Kidney (tissue), 14 donors: Measurements from ENCODE around the gene LENG9. TPM values are rescaled to one million over a fixed set of nuclear protein-coding genes. Genes with fewer than 3 reads are reported as not detected.

Experiments used
- DNase-seq, 5 donors: peaks; one replicate each; pipeline ENCODE4 v3.0.0-alpha.2; 2013 to 2020
- FAIRE-seq: peaks from 2 replicates; lab custom pipeline; 2012; peaks lifted over from hg19 to GRCh38; lab: Jason Lieb, UNC
- H3K27ac ChIP-seq, 2 donors: one replicate each; pipeline ENCODE4 v1.7.0; 2013; ENCODE audit warnings: low read depth in 2 of 2, low read length in 2 of 2, inconsistent platforms in 1 of 2
- H3K27me3 ChIP-seq: one replicate; pipeline ENCODE4 v1.7.1; 2013; ENCODE audit warnings: low read length, inconsistent platforms; ENCODE audit not compliant: control insufficient read depth, insufficient read depth
- H3K36me3 ChIP-seq, 3 donors: one replicate each; pipeline versions ENCODE4 v1.7.0 to v1.7.1; 2013; ENCODE audit warnings: low read length in 3 of 3, control low read depth in 1 of 3, inconsistent platforms in 1 of 3; ENCODE audit not compliant: insufficient read depth in 3 of 3, control insufficient read depth in 2 of 3
- H3K4me1 ChIP-seq, 3 donors: one replicate each; pipeline versions ENCODE4 v1.7.0 to v1.7.1; 2013; ENCODE audit warnings: low read length in 3 of 3, inconsistent platforms in 1 of 3, low read depth in 1 of 3; ENCODE audit not compliant: control insufficient read depth in 2 of 3, insufficient read depth in 2 of 3
- H3K4me3 ChIP-seq, 3 donors: one replicate each; pipeline versions ENCODE4 v1.7.0 to v1.8.1; 2013; ENCODE audit warnings: low read length in 3 of 3, control low read depth in 1 of 3, inconsistent platforms in 1 of 3
- H3K9ac ChIP-seq, 3 donors: one replicate each; pipeline versions ENCODE4 v1.7.0 to v1.7.1; 2013; ENCODE audit warnings: low read length in 3 of 3, control low read depth in 1 of 3, inconsistent platforms in 1 of 3
- H3K9me3 ChIP-seq, 3 donors: one replicate each; pipeline versions ENCODE4 v1.7.0 to v1.7.1; 2013; ENCODE audit warnings: low read length in 3 of 3, control low read depth in 1 of 3, inconsistent platforms in 1 of 3; ENCODE audit not compliant: control insufficient read depth in 2 of 3, insufficient read depth in 1 of 3
- intact Hi-C: fragments of 100-400 bp; cut with DNase I; formaldehyde crosslinking; loops from one replicate; pipeline ENCODE4 v1.11.1; 2022
- polyA plus RNA-seq: library from polyadenylated mRNA; stranded (reverse); fragments of 350-450 nt; fragmentation: Illumina TruSeq; extraction: RNeasy Lipid Tissue Mini Kit (QIAGEN cat#74804); gene quantifications from one replicate; pipeline ENCODE4 v1.2.3, GENCODE V29; 2014; ENCODE audit warnings: low read depth, low replicate concordance; ENCODE audit not compliant: insufficient read depth
- total RNA-seq: library from RNA; stranded (reverse); fragmentation: NEBNext Ultra II Directional; extraction: Animal tissue kit (Norgen Biotek cat#: 25700); gene quantifications from one replicate; pipeline ENCODE4 v1.2.1, GENCODE V29; 2021
- TF ChIP-seq, protein P1 (sequence below): IDR thresholded peaks from 3 replicates; pipeline ENCODE4 v1.5.1; 2012; ENCODE audit warnings: mild to moderate bottlenecking, moderate library complexity, borderline replicate concordance; ENCODE audit not compliant: insufficient read depth; ENCODE audit errors: extremely low read depth
- donor health status: control.
- donor health status: control.
- donor health status: control.
- donor health status: control.
- donor health status: control.
- donor health status: DM: yes; HTN: yes; CAD: no.
- donor health status: Normal renal cell carcinoma (clear cell type).

LENG9 gene
- total and polyA plus RNA-seq, 2 donors from 2014 or later, result 2.0 to 6.8 TPM

DNA sequence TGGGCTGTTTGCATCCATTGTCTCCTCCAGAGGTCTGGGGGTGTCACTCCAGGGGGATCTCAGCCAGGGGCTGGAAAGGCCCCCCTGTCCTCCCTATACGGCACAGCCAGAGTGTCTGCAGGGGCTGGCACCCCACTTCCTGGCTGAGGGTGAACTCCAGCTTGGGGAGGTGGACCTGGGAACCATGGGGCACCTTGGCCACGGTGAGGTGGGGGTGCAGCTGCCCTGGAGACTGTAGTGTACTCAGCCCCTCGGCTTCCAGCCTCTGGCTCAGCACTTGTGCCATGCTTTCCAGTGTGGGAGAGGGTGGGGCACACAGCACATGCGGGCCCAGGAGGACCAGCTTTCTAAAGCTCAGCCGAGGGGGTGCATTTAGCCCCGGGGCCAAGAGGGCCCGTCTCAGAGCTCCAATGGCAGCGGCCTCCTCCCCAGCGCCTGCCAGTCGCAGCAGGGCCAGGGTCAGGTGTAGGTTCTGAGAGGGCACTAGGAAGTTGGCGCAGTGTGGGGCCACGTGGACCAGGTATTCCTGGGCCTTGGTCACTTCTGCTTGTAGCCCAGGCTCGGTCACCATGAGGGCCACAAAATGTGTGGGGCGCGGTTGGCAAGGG is 1.4 kb downstream of the LENG9 start:
- intact Hi-C loops, result no loop called here
- H3K27ac ChIP-seq, result peak overlapping the region; percentile 90 to 97
- H3K4me1 ChIP-seq, result peaks cover 0 to 10% (median 5%) of the 10 kb centered on the region in 3 donors
- no peak for FAIRE-seq
- no peak overlapping the region for H3K9ac ChIP-seq
- H3K27me3 ChIP-seq, result no peaks in the 10 kb centered on the region
- H3K9me3 ChIP-seq, result no peaks in the 10 kb centered on the region
- DNase-seq, result peak in 2 of 5 donors; percentile 24 to 76
- H3K4me3 ChIP-seq, result peak overlapping the region in 1 of 3 donors; percentile 53
- peaks cover 2 to 31% (median 25%) of the 10 kb centered on the region in 3 donors for H3K36me3 ChIP-seq
- TF ChIP-seq, protein P1, sequence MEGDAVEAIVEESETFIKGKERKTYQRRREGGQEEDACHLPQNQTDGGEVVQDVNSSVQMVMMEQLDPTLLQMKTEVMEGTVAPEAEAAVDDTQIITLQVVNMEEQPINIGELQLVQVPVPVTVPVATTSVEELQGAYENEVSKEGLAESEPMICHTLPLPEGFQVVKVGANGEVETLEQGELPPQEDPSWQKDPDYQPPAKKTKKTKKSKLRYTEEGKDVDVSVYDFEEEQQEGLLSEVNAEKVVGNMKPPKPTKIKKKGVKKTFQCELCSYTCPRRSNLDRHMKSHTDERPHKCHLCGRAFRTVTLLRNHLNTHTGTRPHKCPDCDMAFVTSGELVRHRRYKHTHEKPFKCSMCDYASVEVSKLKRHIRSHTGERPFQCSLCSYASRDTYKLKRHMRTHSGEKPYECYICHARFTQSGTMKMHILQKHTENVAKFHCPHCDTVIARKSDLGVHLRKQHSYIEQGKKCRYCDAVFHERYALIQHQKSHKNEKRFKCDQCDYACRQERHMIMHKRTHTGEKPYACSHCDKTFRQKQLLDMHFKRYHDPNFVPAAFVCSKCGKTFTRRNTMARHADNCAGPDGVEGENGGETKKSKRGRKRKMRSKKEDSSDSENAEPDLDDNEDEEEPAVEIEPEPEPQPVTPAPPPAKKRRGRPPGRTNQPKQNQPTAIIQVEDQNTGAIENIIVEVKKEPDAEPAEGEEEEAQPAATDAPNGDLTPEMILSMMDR, result no peak

DNA sequence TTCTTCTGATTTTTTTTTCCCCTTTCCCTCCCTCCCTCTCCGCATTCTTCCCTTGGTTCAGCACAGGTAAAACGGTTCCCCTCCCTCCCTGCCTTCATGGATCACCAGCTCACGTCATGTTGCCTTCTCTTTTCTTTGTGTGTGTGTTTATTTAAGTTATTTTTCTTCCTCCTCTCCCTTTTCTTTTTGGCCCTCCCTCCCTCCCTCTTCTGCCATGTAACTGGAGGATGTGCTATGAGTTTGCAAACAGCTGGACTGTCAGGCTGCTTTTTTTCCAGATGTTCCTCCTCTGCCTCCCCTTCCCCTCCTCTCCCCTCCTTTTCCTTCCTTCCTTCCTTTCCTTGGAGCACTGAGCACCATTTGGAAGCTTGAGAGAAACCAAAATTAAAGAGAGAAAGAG is 2.0 kb downstream of the LENG9 start:
- DNase-seq (peak in 3 of 5 donors; percentile 77 to 92 (median 88)), FAIRE-seq (no peak)
- TF ChIP-seq, protein P1, result no peak
- H3K9ac ChIP-seq, result no peak overlapping the region
- H3K27ac ChIP-seq, result no peak overlapping the region
- peaks cover 0 to 10% (median 5%) of the 10 kb centered on the region in 3 donors for H3K4me1 ChIP-seq
- H3K36me3 ChIP-seq, result peaks cover 2 to 31% (median 25%) of the 10 kb centered on the region in 3 donors
- peak overlapping the region in 2 of 3 donors; percentile 24 to 53 for H3K4me3 ChIP-seq
- no peaks in the 10 kb centered on the region for H3K9me3 ChIP-seq
- no peaks in the 10 kb centered on the region for H3K27me3 ChIP-seq
- intact Hi-C loops, result no loop called here

DNA sequence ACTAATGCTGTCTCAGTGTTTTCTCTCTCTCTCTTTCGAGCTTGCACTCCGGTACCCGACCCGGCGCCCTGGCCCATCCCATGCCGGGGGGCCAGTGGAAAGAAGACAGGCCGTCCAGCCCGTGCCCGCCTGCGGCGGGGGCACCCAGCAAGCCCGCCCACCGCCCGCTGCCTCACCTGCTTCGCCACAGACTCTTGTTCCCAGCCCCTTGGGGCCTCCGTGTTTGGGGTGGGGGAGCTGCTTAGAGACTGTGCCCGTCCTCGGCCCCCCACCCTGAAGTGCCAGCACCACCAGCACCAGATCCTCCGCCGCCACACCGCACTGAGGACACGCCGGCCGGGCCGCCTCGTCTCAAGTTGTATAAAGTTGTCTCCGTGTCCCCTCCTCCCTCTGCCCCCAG is 2.4 kb downstream of the LENG9 start:
- H3K4me3 ChIP-seq, result peak overlapping the region in 1 of 3 donors; percentile 24
- H3K4me1 ChIP-seq, result peaks cover 0 to 10% (median 5%) of the 10 kb centered on the region in 3 donors
- H3K36me3 ChIP-seq, result peaks cover 2 to 31% (median 25%) of the 10 kb centered on the region in 3 donors
- TF ChIP-seq, protein P1, result no peak
- H3K27me3 ChIP-seq, result no peaks in the 10 kb centered on the region
- no peaks in the 10 kb centered on the region for H3K9me3 ChIP-seq
- no peak overlapping the region for H3K27ac ChIP-seq
- no peak overlapping the region for H3K9ac ChIP-seq
- peak in 2 of 5 donors; percentile 81 to 83 for DNase-seq
- intact Hi-C loops, result no loop called here
- FAIRE-seq, result no peak
